HepG2 (cell line): ENCODE measurements around the gene NECTIN2. TPM values are rescaled to one million over a fixed set of nuclear protein-coding genes. Genes with fewer than 3 reads are reported as not detected.

ENCODE experiments used
- CEBPG ChIP-seq: IDR thresholded peaks from 2 replicates; pipeline ENCODE4 v1.6.1; 2016
- E2F5 ChIP-seq: sonication (generic); formaldehyde crosslinking; conservative IDR thresholded peaks from 2 replicates; pipeline ENCODE4 v1.4.0; 2020; ENCODE audit warnings: missing genetic modification reagents
- ELF3 ChIP-seq: IDR thresholded peaks from 2 replicates; pipeline ENCODE4 v1.6.1; 2016; ENCODE audit warnings: missing genetic modification reagents, missing compliant biosample characterization
- HOXA7 ChIP-seq: sonication (generic); formaldehyde crosslinking; IDR thresholded peaks from 2 replicates; pipeline ENCODE4 v1.8.1; 2022; ENCODE audit warnings: mild to moderate bottlenecking, missing genetic modification reagents, moderate library complexity
- KDM5B ChIP-seq: sonication (generic); formaldehyde crosslinking; IDR thresholded peaks from 2 replicates; pipeline ENCODE4 v1.4.0; 2020; ENCODE audit warnings: missing genetic modification reagents, mild to moderate bottlenecking, borderline replicate concordance
- KLF9 ChIP-seq: IDR thresholded peaks from 2 replicates; pipeline ENCODE4 v1.6.1; 2016; ENCODE audit warnings: low read depth
- MEIS2 ChIP-seq: sonication (generic); formaldehyde crosslinking; IDR thresholded peaks from 2 replicates; pipeline ENCODE4 v1.9.0; 2021; ENCODE audit warnings: mild to moderate bottlenecking, missing genetic modification reagents
- REPIN1 ChIP-seq: sonication (generic); formaldehyde crosslinking; IDR thresholded peaks from 2 replicates; pipeline ENCODE4 v1.8.0; 2022; ENCODE audit warnings: missing genetic modification reagents, low read depth, mild to moderate bottlenecking, borderline replicate concordance
- SUZ12 ChIP-seq: fragments of 150-350 bp; IDR thresholded peaks from 2 replicates; pipeline ENCODE4 v1.6.1; 2014; ENCODE audit warnings: low read depth, low read length
- TEAD2 ChIP-seq: sonication (generic); formaldehyde crosslinking; IDR thresholded peaks from 2 replicates; pipeline ENCODE4 v1.9.0; 2021; ENCODE audit warnings: missing genetic modification reagents
- TP53 ChIP-seq: sonication (generic); formaldehyde crosslinking; conservative IDR thresholded peaks from 2 replicates; pipeline ENCODE4 v1.4.0; 2020; ENCODE audit warnings: missing genetic modification reagents
- TRAFD1 ChIP-seq: sonication (generic); formaldehyde crosslinking; IDR thresholded peaks from 2 replicates; pipeline ENCODE4 v1.5.1; 2020; ENCODE audit warnings: missing genetic modification reagents, mild to moderate bottlenecking, borderline replicate concordance
- ZBTB34 ChIP-seq: sonication (generic); formaldehyde crosslinking; IDR thresholded peaks from 2 replicates; pipeline ENCODE4 v1.8.0; 2022; ENCODE audit warnings: mild to moderate bottlenecking, missing genetic modification reagents
- ZFP62 ChIP-seq: sonication (generic); formaldehyde crosslinking; IDR thresholded peaks from 2 replicates; pipeline ENCODE4 v1.4.0; 2020; ENCODE audit warnings: missing genetic modification reagents
- ZNF10 ChIP-seq: sonication (generic); formaldehyde crosslinking; IDR thresholded peaks from 2 replicates; pipeline ENCODE4 v1.4.0; 2020; ENCODE audit warnings: mild to moderate bottlenecking, low read depth, missing genetic modification reagents, borderline replicate concordance
- ZNF354B ChIP-seq: sonication (generic); formaldehyde crosslinking; IDR thresholded peaks from 2 replicates; pipeline ENCODE4 v1.8.0; 2022; ENCODE audit warnings: mild to moderate bottlenecking, missing genetic modification reagents
- ZNF362 ChIP-seq: sonication (generic); formaldehyde crosslinking; IDR thresholded peaks from 2 replicates; pipeline ENCODE4 v1.4.0; 2020; ENCODE audit warnings: missing genetic modification reagents, mild to moderate bottlenecking, borderline replicate concordance
- ZNF614 ChIP-seq: IDR thresholded peaks from 2 replicates; pipeline ENCODE4 v1.6.1; 2018; ENCODE audit warnings: missing biosample characterization, missing genetic modification reagents, inconsistent platforms, borderline replicate concordance
- ZNF678 ChIP-seq: sonication (generic); formaldehyde crosslinking; IDR thresholded peaks from 2 replicates; pipeline ENCODE4 v1.4.0; 2020; ENCODE audit warnings: mild to moderate bottlenecking, missing genetic modification reagents
- ZNF776 ChIP-seq: sonication (generic); formaldehyde crosslinking; IDR thresholded peaks from 2 replicates; pipeline ENCODE4 v1.4.0; 2020; ENCODE audit warnings: mild to moderate bottlenecking, missing genetic modification reagents
- ZSCAN25 ChIP-seq: sonication (generic); formaldehyde crosslinking; IDR thresholded peaks from 2 replicates; pipeline ENCODE4 v1.8.0; 2022; ENCODE audit warnings: mild to moderate bottlenecking, missing genetic modification reagents
- polyA plus RNA-seq, 8 experiments: library from polyadenylated mRNA; depleted of rRNA in 3 of 8; stranded (reverse) in 7 of 8; unstranded in 1 of 8; fragments of >200 nt; fragmentation: Illumina TruSeq in 4 of 8; extraction: Trizol in 4 of 8; gene quantifications; 2 replicates each; pipeline versions ENCODE4 v1.2.1 to v1.2.3, GENCODE V29; 2011 to 2016; ENCODE audit warnings: low read depth in 4 of 8, missing spikeins in 1 of 8, mixed read lengths in 1 of 8; ENCODE audit not compliant: insufficient read depth in 1 of 8
- total RNA-seq, 5 experiments: library from RNA; depleted of rRNA; stranded (reverse); fragments of >200 nt; fragmentation: Illumina TruSeq; extraction: Trizol; gene quantifications; 2 replicates each; pipeline ENCODE4 v1.2.3, GENCODE V29; 2016; ENCODE audit warnings: low read depth in 1 of 5
- TF ChIP-seq, protein P1 (sequence below): sonication (generic); formaldehyde crosslinking; IDR thresholded peaks from 2 replicates; pipeline ENCODE4 v1.5.0; 2020; ENCODE audit warnings: missing genetic modification reagents
- TF ChIP-seq, protein P2 (sequence below): IDR thresholded peaks from 2 replicates; pipeline ENCODE4 v1.6.1; 2016; ENCODE audit warnings: mild to moderate bottlenecking

Gene NECTIN2
- total and polyA plus RNA-seq, 2 of the 13 experiments (the other 11 are each of a cell fraction or from before 2014, with no cell fraction given), result 75.4 to 114 TPM

GRCh38 chr19:44905437-44906160, 59.5 kb downstream of the NECTIN2 start, which contains the start of gene APOE (continued):
- TF ChIP-seq TRAFD1 (CRISPR knock-in tag) (no peak), TEAD2 (CRISPR knock-in tag) (no peak), HOXA7 (CRISPR knock-in tag) (no peak), CEBPG (no peak), ZNF10 (CRISPR knock-in tag) (no peak), MEIS2 (CRISPR knock-in tag) (no peak), ZNF678 (CRISPR knock-in tag) (peak; percentile 63; the same call in 1 of the 2 replicates), REPIN1 (peak; percentile 84), ZNF362 (0 out of 2 replicates have a peak, but pooled peaks have one; percentile 44), KDM5B (CRISPR knock-in tag) (peak; percentile 66; the same call in 1 of the 2 replicates), ELF3 (CRISPR knock-in tag) (peak; percentile 39; the same call in 1 of the 2 replicates), SUZ12 (no peak), ZFP62 (CRISPR knock-in tag) (no peak), ZSCAN25 (CRISPR knock-in tag) (no peak; the same call in none of the 2 replicates), ZBTB34 (peak; percentile 26; the same call in 1 of the 2 replicates), ZNF776 (CRISPR knock-in tag) (no peak), TP53 (CRISPR knock-in tag) (no peak), E2F5 (CRISPR knock-in tag) (no peak), ZNF614 (peak; percentile 64; the same call in 1 of the 2 replicates), KLF9 (no peak), ZNF354B (CRISPR knock-in tag) (no peak)
- TF ChIP-seq, protein P1, sequence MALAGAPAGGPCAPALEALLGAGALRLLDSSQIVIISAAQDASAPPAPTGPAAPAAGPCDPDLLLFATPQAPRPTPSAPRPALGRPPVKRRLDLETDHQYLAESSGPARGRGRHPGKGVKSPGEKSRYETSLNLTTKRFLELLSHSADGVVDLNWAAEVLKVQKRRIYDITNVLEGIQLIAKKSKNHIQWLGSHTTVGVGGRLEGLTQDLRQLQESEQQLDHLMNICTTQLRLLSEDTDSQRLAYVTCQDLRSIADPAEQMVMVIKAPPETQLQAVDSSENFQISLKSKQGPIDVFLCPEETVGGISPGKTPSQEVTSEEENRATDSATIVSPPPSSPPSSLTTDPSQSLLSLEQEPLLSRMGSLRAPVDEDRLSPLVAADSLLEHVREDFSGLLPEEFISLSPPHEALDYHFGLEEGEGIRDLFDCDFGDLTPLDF, result 0 out of 2 replicates have a peak, but pooled peaks have one; percentile 28
- TF ChIP-seq, protein P2, sequence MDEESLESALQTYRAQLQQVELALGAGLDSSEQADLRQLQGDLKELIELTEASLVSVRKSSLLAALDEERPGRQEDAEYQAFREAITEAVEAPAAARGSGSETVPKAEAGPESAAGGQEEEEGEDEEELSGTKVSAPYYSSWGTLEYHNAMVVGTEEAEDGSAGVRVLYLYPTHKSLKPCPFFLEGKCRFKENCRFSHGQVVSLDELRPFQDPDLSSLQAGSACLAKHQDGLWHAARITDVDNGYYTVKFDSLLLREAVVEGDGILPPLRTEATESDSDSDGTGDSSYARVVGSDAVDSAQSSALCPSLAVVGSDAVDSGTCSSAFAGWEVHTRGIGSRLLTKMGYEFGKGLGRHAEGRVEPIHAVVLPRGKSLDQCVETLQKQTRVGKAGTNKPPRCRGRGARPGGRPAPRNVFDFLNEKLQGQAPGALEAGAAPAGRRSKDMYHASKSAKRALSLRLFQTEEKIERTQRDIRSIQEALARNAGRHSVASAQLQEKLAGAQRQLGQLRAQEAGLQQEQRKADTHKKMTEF, result peak; percentile 50; the same call in 1 of the 2 replicates
